ENCODE results near the gene APOL6.

DNA sequence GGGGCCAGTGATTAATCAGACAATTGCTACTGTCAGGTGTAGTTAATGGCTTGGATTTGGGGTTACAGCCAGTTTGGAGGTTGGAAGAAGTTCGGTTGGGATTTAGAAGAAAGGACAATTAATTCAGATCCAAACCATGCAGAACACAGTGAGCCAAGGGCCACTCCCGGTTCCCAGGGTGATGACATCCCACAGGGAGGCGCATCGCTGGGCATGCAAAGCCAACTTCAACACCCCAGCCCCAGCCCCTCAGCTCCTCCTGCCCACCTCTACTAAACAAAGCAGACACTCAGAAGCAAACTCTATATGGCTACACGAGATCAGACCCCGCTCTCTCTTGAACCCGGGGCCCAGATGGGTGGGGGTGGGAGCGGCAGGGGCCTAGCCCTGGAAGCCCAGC lies 41.3 kb upstream of the APOL6 start:
- TF ChIP-seq, protein P1, sequence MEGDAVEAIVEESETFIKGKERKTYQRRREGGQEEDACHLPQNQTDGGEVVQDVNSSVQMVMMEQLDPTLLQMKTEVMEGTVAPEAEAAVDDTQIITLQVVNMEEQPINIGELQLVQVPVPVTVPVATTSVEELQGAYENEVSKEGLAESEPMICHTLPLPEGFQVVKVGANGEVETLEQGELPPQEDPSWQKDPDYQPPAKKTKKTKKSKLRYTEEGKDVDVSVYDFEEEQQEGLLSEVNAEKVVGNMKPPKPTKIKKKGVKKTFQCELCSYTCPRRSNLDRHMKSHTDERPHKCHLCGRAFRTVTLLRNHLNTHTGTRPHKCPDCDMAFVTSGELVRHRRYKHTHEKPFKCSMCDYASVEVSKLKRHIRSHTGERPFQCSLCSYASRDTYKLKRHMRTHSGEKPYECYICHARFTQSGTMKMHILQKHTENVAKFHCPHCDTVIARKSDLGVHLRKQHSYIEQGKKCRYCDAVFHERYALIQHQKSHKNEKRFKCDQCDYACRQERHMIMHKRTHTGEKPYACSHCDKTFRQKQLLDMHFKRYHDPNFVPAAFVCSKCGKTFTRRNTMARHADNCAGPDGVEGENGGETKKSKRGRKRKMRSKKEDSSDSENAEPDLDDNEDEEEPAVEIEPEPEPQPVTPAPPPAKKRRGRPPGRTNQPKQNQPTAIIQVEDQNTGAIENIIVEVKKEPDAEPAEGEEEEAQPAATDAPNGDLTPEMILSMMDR (tag by site-specific recombination; IDR thresholded peaks at IDR 0.05): no peak
- no peak for TF ChIP-seq ZNF366 (tag by site-specific recombination; conservative IDR thresholded peaks at IDR 0.05)
- no peak for TF ChIP-seq ZNF274 (IDR thresholded peaks at IDR 0.05; ENCODE audit: low read length)
- no peak for TF ChIP-seq ZNF274 (tag by site-specific recombination; IDR thresholded peaks at IDR 0.05; ENCODE audit: borderline replicate concordance)
- no peak for TF ChIP-seq ZNF670 (tag by site-specific recombination; IDR thresholded peaks at IDR 0.05; ENCODE audit: low read depth)
- no peak for TF ChIP-seq BCL11A (tag by site-specific recombination; IDR thresholded peaks at IDR 0.05; ENCODE audit: low read depth)
- TF ChIP-seq KLF10 (tag by site-specific recombination; IDR thresholded peaks at IDR 0.05): no peak
- TF ChIP-seq, protein P2, sequence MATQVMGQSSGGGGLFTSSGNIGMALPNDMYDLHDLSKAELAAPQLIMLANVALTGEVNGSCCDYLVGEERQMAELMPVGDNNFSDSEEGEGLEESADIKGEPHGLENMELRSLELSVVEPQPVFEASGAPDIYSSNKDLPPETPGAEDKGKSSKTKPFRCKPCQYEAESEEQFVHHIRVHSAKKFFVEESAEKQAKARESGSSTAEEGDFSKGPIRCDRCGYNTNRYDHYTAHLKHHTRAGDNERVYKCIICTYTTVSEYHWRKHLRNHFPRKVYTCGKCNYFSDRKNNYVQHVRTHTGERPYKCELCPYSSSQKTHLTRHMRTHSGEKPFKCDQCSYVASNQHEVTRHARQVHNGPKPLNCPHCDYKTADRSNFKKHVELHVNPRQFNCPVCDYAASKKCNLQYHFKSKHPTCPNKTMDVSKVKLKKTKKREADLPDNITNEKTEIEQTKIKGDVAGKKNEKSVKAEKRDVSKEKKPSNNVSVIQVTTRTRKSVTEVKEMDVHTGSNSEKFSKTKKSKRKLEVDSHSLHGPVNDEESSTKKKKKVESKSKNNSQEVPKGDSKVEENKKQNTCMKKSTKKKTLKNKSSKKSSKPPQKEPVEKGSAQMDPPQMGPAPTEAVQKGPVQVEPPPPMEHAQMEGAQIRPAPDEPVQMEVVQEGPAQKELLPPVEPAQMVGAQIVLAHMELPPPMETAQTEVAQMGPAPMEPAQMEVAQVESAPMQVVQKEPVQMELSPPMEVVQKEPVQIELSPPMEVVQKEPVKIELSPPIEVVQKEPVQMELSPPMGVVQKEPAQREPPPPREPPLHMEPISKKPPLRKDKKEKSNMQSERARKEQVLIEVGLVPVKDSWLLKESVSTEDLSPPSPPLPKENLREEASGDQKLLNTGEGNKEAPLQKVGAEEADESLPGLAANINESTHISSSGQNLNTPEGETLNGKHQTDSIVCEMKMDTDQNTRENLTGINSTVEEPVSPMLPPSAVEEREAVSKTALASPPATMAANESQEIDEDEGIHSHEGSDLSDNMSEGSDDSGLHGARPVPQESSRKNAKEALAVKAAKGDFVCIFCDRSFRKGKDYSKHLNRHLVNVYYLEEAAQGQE (tag by site-specific recombination; IDR thresholded peaks at IDR 0.05): no peak
